ENCODE measurements around the gene TUT1.
"Not testable (repeated sequence)": the region's sequence is repeated elsewhere in the genome, so short reads cannot be mapped to it uniquely, and the experiment has no call there.

The TUT1 gene

GRCh38 chr11:62575156-62575555, 16.2 kb downstream of the TUT1 start:
- no peak for DNase-seq

GRCh38 chr11:62574363-62575071, 16.8 kb downstream of the TUT1 start:
- no peak for DNase-seq

GRCh38 chr11:62573592-62574362, 17.5 kb downstream of the TUT1 start, which contains the start of gene EEF1G:
EEF1G (minus strand) TSS chr11:62573891; CDS start chr11:62573842, 49 bp downstream.
- DNase-seq, result peak; percentile 91 to 99

GRCh38 chr11:62573006-62573591, 18.2 kb downstream of the TUT1 start:
- no peak for DNase-seq

- no peak for DNase-seq
Observed at GRCh38 chr11:62572431-62572830, 18.9 kb downstream of the TUT1 start.

- not testable (repeated sequence) for DNase-seq
Observed at GRCh38 chr11:62571493-62571892, 19.8 kb downstream of the TUT1 start.

- not testable (repeated sequence) for DNase-seq
Observed at GRCh38 chr11:62570903-62571302, 20.4 kb downstream of the TUT1 start.

- DNase-seq, result no peak
Observed at GRCh38 chr11:62569611-62570010, 21.7 kb downstream of the TUT1 start.

GRCh38 chr11:62567018-62567633, 24.2 kb downstream of the TUT1 start:
- no peak for DNase-seq

GRCh38 chr11:62566247-62566646, 25.1 kb downstream of the TUT1 start:
- no peak for DNase-seq

- no peak for DNase-seq
Observed at GRCh38 chr11:62565100-62565802, 26.1 kb downstream of the TUT1 start.

GRCh38 chr11:62561677-62562230, 29.6 kb downstream of the TUT1 start:
- not testable (repeated sequence) for DNase-seq

GRCh38 chr11:62560566-62561103, 30.7 kb downstream of the TUT1 start:
- peak; percentile 62 to 84 for DNase-seq

GRCh38 chr11:62559626-62560025, 31.7 kb downstream of the TUT1 start:
- DNase-seq, result not testable (repeated sequence)

- no peak for DNase-seq
Observed at GRCh38 chr11:62559204-62559603, 32.1 kb downstream of the TUT1 start.

GRCh38 chr11:62558669-62559068, 32.7 kb downstream of the TUT1 start:
- DNase-seq, result no peak

- peak in 1 of 2 experiments; percentile 18 for DNase-seq
Observed at GRCh38 chr11:62556875-62557631, 34.3 kb downstream of the TUT1 start.

GRCh38 chr11:62556108-62556874, 35.0 kb downstream of the TUT1 start:
- peak; percentile 54 to 70 for DNase-seq

- DNase-seq, result peak in 1 of 2 experiments; percentile 44
Observed at GRCh38 chr11:62555464-62556107, 35.7 kb downstream of the TUT1 start.
